Middle frontal gyrus (tissue), 1 donor: Measurements from ENCODE around the gene ATP1B2.
"Not testable (repeated sequence)": the region's sequence is repeated elsewhere in the genome, so short reads cannot be mapped to it uniquely, and the experiment has no call there.

Source experiments
- DNase-seq: peaks from one replicate; pipeline ENCODE4 v3.0.0-alpha.2; 2015; ENCODE audit warnings: low spot score; ENCODE audit errors: extremely low spot score

ATP1B2 gene

GRCh38 chr17:7650509-7651096 is at the start of gene ATP1B2:
Gene ATP1B2 (plus strand): TSS chr17:7650926. CDS start chr17:7651519, 593 bp downstream.
- DNase-seq = peak; percentile 32

- no peak for DNase-seq
These were observed 44.4 kb upstream of the ATP1B2 start for GRCh38 chr17:7606280-7606679.

GRCh38 chr17:7610641-7611040 is 40.1 kb upstream of the ATP1B2 start:
- no peak for DNase-seq

- DNase-seq = no peak
These were observed 39.0 kb upstream of the ATP1B2 start for GRCh38 chr17:7611635-7612293.

- no peak for DNase-seq
These were observed 38.5 kb upstream of the ATP1B2 start for GRCh38 chr17:7612294-7612640.

GRCh38 chr17:7613769-7614424 is 36.8 kb upstream of the ATP1B2 start:
- DNase-seq = no peak

- peak; percentile 98 for DNase-seq
These were observed 36.1 kb upstream of the ATP1B2 start, which contains the start of gene FXR2 for GRCh38 chr17:7614425-7615264. Gene FXR2 (minus strand): TSS chr17:7614897. CDS start chr17:7614532, 365 bp downstream.

- DNase-seq = no peak
These were observed 35.4 kb upstream of the ATP1B2 start for GRCh38 chr17:7615265-7615747.

GRCh38 chr17:7618608-7619007 is 32.1 kb upstream of the ATP1B2 start:
- no peak for DNase-seq

GRCh38 chr17:7620835-7621234 is 29.9 kb upstream of the ATP1B2 start:
- no peak for DNase-seq

- no peak for DNase-seq
These were observed 27.1 kb upstream of the ATP1B2 start for GRCh38 chr17:7623661-7624060.

- not testable (repeated sequence) for DNase-seq
These were observed 25.0 kb upstream of the ATP1B2 start for GRCh38 chr17:7625749-7626148.

- DNase-seq = no peak
These were observed 24.4 kb upstream of the ATP1B2 start for GRCh38 chr17:7626307-7626706.

GRCh38 chr17:7626956-7627249 is 23.8 kb upstream of the ATP1B2 start:
- no peak for DNase-seq

- peak; percentile 85 for DNase-seq
These were observed 23.2 kb upstream of the ATP1B2 start, which contains the start of gene SAT2 for GRCh38 chr17:7627250-7628121. Gene SAT2 (minus strand): TSS chr17:7627821. CDS start chr17:7627635, 186 bp downstream.

- DNase-seq = no peak
These were observed 20.7 kb upstream of the ATP1B2 start, which contains the start of gene SHBG for GRCh38 chr17:7629939-7630571. Gene SHBG (plus strand): TSS chr17:7630135. CDS start chr17:7630173, 38 bp downstream.

GRCh38 chr17:7631398-7632380 is 19.0 kb upstream of the ATP1B2 start:
- DNase-seq = no peak

- DNase-seq = no peak
These were observed 18.2 kb upstream of the ATP1B2 start for GRCh38 chr17:7632492-7632894.

- no peak for DNase-seq
These were observed 17.6 kb upstream of the ATP1B2 start for GRCh38 chr17:7633093-7633492.
